ENCODE results near the gene GLDC.
A peak's percentile ranks its signal among the peaks of the same experiment; 100 is the strongest.
"Not testable (repeated sequence)": the region's sequence is repeated elsewhere in the genome, so short reads cannot be mapped to it uniquely, and the experiment has no call there.

GLDC gene

GRCh38 chr9:6664204-6664680, 18.7 kb upstream of the GLDC start:
- no peak for DNase-seq (ENCODE audit: low read depth, low spot score)

GRCh38 chr9:6660512-6660911, 15.0 kb upstream of the GLDC start:
- no peak for DNase-seq (ENCODE audit: low read depth, low spot score)

- DNase-seq (ENCODE audit: low read depth, low spot score) = no peak
Measured at GRCh38 chr9:6658628-6659353, 13.3 kb upstream of the GLDC start.

GRCh38 chr9:6656614-6657300, 11.2 kb upstream of the GLDC start:
- DNase-seq (ENCODE audit: low read depth, low spot score) = no peak

- no peak for DNase-seq (ENCODE audit: low read depth, low spot score)
Measured at GRCh38 chr9:6655036-6655435, 9.5 kb upstream of the GLDC start.

- no peak for DNase-seq (ENCODE audit: low read depth, low spot score)
Measured at GRCh38 chr9:6646293-6646636, 736 bp upstream of the GLDC start.

GRCh38 chr9:6645105-6645354, 499 bp downstream of the GLDC start:
- DNase-seq (ENCODE audit: low read depth, low spot score) = peak; percentile 51

GRCh38 chr9:6644346-6645104, 1.0 kb downstream of the GLDC start:
- DNase-seq (ENCODE audit: low read depth, low spot score) = peak; percentile 13

- no peak for DNase-seq (ENCODE audit: low read depth, low spot score)
Measured at GRCh38 chr9:6641961-6642360, 3.6 kb downstream of the GLDC start.

- no peak for DNase-seq (ENCODE audit: low read depth, low spot score)
Measured at GRCh38 chr9:6641561-6641960, 4.0 kb downstream of the GLDC start.

GRCh38 chr9:6641056-6641455, 4.5 kb downstream of the GLDC start:
- no peak for DNase-seq (ENCODE audit: low read depth, low spot score)

- no peak for DNase-seq (ENCODE audit: low read depth, low spot score)
Measured at GRCh38 chr9:6640268-6641051, 5.1 kb downstream of the GLDC start.

- DNase-seq (ENCODE audit: low read depth, low spot score) = no peak
Measured at GRCh38 chr9:6639622-6640021, 5.9 kb downstream of the GLDC start.

- no peak for DNase-seq (ENCODE audit: low read depth, low spot score)
Measured at GRCh38 chr9:6634444-6634843, 11.1 kb downstream of the GLDC start.

GRCh38 chr9:6633378-6633777, 12.2 kb downstream of the GLDC start:
- no peak for DNase-seq (ENCODE audit: low read depth, low spot score)

GRCh38 chr9:6632516-6633183, 12.9 kb downstream of the GLDC start:
- DNase-seq (ENCODE audit: low read depth, low spot score) = no peak

GRCh38 chr9:6631207-6631512, 14.4 kb downstream of the GLDC start:
- no peak for DNase-seq (ENCODE audit: low read depth, low spot score)

- DNase-seq (ENCODE audit: low read depth, low spot score) = no peak
Measured at GRCh38 chr9:6630502-6631206, 14.9 kb downstream of the GLDC start.

GRCh38 chr9:6628704-6629103, 16.8 kb downstream of the GLDC start:
- no peak for DNase-seq (ENCODE audit: low read depth, low spot score)

GRCh38 chr9:6625363-6625762, 20.2 kb downstream of the GLDC start:
- no peak for DNase-seq (ENCODE audit: low read depth, low spot score)

GRCh38 chr9:6622784-6623183, 22.7 kb downstream of the GLDC start:
- DNase-seq (ENCODE audit: low read depth, low spot score) = not testable (repeated sequence)
